GM21367 (cell line): Measurements from ENCODE around the gene TUBB4B.

Source experiments
- ATAC-seq: cut with Tn5 transposase; IDR thresholded peaks from one replicate; pipeline ENCODE4 v1.9.1; 2021; ENCODE audit not compliant: unreplicated experiment

Gene TUBB4B

DNA sequence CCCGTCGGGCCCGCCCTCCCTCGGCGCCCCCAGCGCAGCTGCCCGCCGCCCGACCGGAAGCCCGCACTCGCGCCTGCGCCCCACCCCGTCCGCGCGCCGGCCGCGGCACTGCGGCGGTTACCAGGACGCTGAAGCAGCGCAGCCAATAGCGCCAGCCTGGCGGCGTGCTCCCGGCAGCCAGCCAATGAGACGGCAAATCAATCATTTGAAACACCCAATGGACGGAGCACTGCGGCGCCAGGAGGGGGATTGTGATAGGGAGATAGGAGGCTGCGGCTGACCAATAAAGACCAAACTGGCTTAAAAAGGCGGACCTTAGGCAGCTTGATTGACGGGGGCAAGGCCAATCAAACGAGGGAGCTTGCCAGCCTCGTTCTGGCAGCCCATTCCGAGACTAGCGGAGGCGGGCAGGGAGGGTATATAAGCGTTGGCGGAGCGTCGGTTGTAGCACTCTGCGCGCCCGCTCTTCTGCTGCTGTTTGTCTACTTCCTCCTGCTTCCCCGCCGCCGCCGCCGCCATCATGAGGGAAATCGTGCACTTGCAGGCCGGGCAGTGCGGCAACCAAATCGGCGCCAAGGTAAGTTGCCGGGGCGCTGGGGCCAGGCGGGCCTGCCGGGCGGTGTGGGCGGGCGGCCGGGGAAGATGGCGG is at the start of gene TUBB4B:
Gene TUBB4B, plus strand, starts transcription at position 447 of the 649 bp plus-strand sequence. Its CDS starts 74 bp downstream, at position 521.
- peak; percentile 64 for ATAC-seq

DNA sequence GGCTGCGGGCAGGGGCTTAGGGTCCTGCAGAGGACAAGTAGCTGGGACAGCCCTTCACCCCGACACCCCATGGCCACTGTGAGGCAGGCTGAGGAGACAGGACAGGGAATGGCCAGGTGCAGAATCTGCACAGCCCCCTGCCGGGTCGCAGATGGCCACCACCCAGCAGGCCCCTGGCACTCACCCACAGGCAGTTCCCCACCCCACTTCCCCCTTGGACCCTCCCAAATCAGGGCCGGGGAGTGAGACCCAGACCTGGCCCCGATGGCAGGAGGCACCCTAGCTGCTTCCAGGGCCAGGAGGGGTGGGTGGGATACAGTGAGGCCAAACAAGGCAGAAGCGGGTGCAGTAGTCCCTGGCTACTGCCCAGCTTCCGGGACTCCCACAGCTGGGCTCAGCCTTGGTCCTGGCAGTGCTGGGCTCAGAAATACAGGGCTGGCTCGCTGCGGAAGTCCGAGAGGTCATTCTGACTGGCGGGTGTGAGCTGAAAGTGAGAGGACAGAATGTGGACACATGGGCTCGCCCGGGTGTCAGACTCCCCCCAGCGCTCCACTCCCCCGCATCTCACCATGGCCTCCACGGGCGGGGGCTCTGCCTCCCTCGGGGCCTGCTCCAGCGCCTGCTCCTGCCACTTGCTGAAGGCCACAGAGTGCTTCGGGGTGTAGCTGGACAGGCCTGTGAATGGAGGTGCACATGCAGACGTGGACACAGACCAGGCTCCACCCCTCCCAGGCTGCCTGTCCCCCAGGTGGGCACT is 49.2 kb upstream of the TUBB4B start:
- no peak for ATAC-seq

DNA sequence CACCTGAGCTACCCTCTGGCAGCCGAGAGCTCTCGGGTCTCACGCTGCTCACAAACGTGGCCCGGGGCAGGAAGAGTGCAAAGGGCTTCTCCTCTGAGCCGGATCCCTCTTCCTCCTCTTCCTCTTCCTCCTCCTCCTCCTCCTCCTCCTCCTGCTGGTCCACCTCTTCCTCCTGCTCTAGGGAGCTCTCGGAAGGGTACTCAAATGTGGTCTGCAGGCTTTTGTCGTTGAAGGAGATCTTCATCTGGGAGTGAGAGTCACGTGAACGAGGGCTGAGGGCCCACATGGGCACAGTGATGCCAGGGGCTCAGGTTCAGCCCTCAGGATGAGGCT is 48.7 kb upstream of the TUBB4B start:
- no peak for ATAC-seq

DNA sequence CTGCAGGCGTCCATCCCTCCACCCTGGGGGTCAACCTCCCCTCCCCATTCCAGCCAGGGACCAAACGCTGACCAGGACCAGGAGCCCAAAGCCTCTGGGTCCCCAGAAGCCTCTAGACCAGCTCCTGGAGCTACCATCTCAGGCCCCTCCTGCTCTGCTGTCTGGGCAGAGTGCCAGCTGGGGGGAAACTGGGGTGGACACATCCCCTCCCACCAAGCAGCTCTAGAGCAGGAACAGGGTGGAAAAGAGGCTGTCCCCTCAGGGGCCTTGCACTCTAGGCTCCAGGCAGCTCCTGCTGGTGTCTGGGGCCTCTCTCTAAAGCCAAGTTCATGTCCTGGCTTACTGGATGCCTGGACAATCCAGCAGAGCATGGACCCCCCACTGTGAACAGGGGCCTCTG is 48.2 kb upstream of the TUBB4B start:
- ATAC-seq, result no peak

DNA sequence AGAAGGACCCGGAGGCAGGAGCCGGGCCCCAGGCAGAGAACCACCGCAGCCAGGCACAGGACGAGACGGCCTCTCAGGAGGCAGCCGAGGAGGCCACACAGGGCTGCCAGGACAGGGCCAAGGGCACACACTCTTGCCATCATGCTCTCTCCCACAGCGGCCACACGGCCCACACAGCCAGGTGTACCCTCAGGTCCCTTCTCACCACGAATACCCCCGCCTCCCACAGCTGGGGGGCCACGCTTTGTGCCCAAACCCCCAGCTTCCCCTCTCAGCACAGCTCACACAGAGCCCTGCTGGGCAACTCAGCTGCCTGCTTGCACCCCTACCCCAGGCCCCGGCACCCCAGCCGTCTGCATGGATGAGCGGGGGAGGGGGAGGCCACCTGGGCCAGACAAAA is 47.3 kb upstream of the TUBB4B start:
- ATAC-seq, result no peak

DNA sequence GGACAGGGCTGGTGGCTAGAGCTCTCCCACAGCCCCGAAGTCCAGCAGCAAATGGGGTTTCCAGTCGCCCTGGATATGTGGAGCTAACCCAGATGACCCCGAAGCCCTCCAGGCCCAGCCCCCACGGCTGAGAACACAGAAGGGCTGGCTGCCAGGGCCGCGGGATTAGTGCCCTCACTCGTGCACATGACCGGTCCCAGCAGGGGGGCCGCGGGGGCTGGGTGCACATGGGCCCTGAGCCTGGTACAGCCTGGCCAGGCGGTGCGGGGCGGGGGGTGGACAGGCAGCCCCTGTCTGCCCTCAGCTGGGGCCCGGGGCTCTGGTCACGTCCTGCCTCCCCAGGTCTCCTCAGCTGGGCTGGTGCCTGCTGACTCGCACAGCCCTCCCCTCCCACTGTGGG is 46.7 kb upstream of the TUBB4B start:
- no peak for ATAC-seq

DNA sequence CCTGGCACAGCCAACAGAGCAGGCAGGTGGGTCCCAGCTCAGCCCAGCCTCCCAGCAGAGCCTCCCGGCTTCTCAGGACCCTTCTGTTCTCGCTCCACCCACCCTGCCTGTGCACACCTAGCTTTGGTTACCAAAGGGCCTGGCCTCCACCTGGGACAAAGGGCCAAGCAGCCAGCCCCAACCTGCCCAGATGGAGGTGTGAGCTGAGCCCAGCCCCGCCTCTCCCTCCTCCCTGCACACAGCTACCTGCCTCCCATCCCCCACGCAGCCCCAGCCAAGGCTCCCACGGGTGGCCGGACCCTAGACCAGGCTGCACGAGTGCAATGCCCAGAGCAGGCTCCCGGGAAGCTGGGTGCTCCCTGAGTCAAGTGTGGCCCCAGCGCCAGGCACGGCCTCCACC is 46.2 kb upstream of the TUBB4B start:
- no peak for ATAC-seq

DNA sequence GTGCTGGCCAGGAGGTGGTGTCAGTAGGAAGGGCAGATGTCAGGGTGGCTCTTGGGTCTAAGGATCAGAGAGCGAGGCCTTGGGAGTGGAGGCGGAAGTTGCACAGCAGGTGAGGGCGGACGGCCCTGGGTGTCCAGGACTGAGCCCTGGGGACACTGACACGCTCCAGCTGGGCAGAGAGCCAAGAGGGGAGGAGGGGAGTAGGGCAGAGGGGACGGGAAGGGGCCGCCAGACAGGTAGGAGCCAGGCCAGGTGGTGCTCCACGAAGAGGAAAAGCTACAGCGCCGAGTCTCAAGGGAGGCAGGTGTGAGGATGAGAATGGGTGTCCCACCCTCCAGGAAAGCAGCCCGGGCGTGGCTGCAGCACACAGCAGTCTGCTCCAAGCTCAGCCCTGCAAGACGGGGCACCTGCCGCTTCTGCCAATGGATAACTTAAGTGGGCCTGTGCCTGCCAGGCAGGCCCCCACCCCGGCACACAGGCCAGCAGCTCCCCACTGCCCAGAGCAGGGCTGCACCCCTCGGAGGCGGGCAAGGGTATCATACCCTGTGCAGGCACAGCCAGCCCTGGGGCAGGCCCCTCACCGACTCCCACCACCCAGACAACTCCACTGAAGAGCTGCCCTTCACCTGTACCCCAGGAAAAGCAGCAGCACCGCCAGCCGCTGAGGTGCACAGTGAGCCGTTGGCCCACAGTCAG is 45.4 kb upstream of the TUBB4B start:
- ATAC-seq, result no peak

DNA sequence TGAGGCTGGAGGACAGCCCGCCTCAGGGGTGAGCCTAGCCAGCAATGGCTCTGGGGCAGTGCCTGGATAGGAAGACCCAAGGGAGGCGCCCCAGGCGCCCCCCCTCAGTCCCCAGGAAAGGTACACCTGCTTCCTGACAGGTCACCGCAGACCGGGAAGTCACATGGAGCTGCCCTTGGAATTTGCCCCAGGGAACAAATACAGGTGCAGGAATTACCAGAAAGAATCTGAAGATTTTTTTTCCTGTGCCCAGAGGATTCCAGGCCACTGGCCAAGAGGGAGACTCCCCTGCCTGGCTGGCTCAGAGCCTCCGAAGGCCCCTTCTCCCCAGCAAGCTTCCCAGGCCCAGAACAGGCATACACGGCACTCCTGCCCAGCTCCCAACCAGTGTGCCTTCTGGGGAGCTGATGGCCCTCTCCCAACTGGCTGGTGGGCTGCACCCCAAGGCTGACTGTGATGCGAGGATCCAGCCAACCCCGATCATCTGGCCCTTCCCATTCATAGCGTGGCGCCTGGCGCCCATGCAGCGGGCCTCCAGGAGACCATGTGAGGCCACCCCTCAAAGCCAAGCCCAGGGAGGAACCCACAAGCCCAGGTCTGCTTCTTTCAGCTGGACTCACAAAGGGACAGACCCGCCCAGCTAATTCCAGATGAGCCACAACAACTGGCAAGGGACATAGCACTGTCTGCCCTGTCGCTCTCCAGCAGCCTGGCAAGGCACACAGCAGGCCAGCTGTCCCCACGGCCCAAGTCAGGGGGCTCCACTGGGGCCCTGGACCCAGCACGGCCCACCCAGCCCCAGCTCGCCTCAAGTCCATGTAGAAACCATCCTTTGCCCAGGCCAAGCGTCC is 42.8 kb upstream of the TUBB4B start:
- no peak for ATAC-seq

DNA sequence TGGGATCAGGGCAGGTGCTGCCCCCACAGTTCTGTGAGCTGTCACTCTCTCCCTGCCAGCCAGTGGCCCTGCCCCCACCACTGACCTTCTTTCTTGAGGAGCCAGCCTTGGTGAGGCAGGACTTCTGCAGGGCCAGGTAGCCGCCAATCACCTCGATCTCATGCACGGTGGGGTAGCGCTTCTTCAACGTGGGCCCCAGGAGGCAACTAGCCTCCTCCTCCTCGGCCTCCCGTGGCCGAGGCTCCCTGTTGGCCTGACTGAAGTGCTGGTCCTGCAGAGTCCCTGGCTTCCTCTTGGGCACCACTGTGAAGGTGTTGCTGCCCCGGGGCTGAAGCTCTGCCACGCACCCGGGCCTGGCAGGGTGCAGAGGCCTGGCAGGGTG is 42.2 kb upstream of the TUBB4B start:
- no peak for ATAC-seq

DNA sequence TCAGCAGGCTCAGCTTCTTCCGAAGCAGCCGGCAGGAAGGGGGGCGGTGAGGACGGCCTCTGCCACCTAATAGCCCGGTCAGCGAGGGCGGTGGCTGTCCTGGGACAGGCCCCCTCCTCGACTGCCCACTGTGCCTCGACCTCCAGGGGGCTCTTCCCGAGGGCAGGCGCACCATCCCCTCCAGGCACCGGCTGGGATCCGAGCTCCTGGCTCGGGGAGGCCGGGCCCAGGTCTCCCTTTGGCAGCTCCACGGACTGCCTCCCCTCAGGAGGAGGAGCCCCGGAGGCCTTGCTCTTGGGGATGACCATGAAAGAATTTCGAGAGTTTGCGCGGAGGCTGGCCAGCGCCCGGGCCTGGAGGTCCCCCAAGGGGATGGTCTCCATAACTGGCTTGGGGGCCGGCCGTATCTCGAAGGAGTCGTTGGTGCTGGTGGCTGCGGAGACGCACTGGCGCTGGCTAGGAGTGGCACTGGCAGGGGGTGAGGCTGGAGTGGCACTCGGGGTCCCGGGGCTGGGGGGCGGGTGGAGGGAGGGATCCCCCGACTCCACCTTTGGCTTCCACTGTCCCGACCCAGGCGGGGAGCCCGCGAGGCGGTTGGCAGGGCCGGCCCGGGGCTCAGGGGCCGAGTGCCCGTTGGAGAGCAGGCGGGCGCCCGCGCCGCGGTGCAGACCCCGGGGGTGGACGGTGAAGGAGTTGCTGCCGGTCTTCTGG is 41.5 kb upstream of the TUBB4B start:
- no peak for ATAC-seq

DNA sequence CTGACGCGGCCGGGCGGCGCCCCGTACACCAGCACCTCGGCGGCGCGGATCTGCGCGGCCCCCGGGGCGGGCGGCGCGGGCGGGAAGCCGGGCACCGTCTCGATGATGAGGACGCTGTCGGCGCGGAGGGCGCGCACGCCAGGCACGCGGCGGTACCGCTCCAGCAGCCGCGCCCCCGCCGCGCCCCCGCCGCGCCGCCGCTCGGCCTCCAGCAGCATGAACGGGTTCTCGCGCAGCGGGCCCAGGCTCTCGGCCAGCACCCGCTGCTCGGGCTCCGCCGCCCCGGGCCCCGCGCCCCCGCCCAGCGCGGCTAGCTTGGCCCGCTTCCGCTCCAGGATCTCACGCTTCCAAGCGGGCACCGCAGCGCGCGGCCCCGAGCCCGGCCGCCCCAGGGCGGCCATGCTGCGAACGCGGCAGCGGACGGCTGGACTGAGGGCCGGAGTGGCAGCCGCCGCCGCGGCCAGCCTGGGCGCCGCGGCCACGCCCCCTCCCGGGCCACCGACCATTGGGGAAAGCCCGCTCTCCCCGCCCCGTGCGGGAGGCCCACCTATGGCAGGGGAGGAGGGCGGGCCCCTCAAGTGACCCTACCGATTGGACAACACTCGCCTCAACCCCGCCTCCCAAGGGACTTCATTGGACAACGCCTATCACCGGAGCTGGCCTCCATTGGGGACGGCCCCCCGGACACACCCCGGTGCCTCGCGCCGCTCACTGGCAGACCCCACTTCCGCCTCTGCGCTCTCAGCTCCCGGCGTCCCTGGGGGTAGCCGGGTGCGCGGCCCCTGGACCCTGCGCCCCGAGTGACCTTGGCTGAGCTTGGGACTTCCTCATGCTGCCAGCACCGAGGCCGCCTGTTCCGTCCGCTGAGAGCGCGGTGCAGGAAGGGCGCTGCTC is 40.5 kb upstream of the TUBB4B start, which contains the start of gene TPRN:
Gene TPRN, minus strand, starts transcription at position 431 of the 894 bp plus-strand sequence. Its CDS starts 30 bp downstream, at position 401.
- peak; percentile 81 for ATAC-seq

DNA sequence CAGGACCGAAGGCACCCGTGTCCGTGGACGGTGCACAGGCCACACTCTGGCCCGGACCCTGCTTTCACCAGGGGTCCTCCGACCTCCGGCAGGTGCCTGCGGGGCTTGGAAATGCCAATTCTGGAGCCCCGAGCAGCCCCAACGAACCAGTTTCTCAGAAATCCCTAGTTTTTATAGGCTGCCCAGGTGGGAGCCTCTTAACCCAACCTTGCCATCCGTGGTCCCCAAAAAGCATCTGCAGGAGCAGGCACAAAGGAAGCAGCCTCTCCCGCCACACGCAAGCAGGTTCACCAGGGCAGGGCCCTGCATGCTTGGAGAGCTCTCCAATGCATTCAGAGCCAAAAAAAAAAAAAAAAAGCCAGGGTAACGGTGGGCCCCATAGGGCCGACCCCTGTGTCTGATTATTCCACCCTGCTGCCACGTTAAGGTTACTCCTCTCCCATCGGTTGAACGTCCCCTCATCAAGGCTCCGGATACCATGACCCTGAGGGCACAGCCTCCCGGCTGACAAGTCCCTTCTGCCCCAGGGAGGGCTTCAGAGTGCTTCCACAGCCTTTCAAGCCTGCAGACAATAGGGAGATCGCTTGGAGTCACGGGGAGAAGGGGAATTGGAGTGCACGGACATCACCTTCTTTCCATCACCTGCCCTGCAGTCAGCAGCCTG is 39.8 kb upstream of the TUBB4B start:
- no peak for ATAC-seq

DNA sequence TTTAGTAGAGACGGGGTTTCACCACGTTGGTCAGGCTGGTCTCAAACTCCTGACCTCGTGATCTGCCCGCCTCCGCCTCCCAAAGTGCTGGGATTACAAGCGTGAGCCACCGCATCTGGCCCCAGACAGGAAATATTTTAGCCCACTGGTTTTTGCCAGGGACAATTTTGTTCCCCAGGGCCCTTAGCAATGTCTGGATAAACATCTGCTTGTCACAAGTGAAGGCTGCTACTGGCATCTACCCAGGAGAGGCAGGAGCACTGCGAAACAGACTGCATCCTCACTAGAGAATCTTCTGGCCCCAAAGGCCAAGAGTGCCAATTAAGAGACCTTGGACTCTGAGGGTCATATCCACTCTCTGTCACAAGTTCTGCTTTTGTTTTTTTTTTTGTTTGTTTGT is 38.1 kb upstream of the TUBB4B start:
- ATAC-seq, result no peak

DNA sequence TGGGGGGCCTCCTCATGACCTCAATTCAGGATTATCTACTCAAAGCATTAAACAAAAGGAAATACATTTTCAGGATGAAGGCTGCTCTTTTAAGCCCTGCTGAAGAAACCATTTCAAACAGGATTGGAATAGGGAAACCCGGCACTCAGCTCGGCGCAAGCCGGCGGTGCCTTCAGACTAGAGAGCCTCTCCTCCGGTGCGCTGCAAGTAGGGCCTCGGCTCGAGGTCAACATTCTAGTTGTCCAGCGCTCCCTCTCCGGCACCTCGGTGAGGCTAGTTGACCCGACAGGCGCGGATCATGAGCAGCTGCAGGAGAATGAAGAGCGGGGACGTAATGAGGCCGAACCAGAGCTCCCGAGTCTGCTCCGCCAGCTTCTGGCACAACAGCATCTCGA is 36.4 kb upstream of the TUBB4B start:
- ATAC-seq, result no peak

DNA sequence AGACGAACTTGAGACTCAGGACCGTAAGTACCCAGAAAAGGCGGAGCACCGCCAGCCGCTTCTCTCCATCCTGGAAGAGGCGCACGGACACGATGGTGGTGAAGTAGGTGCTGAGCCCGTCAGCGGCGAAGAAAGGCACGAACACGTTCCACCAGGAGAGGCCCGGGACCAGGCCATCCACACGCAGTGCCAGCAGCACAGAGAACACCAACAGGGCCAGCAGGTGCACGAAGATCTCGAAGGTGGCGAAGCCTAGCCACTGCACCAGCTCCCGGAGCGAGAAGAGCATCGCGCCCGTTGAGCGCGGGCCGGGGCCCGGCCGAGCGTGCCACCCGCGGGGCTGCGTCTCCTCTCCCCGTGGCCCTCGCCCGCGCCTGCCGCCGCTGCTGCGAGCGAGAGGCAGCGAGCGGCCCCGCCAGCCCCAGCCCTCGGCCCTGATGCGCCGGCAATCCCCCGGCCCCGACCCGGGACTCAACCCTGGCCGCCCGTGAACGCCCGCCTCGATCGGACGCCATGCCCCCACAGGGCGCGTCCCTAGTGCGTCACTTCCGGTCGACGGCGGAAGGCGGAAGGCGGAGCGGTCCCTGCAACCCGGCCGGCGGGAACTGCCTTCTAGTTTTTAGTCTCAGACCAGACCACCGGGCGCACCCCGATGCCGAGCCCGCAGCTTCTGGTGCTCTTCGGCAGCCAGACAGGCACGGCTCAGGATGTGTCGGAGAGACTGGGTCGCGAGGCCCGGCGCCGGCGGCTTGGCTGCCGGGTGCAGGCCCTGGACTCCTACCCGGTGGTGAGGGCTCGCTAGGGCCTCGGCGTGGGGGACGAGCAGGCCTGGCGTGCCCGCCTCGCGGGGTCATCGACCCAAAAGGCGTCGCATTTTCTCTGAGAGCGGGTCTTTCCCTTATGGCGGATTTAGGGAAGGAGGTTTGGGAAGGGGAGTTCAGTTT is 35.7 kb upstream of the TUBB4B start, which contains the start of the genes NDOR1 and TMEM203:
Gene NDOR1, plus strand, starts transcription at position 575 of the 944 bp plus-strand sequence. Its CDS starts 78 bp downstream, at position 653.
Gene TMEM203, minus strand, starts transcription at position 523 of the 944 bp plus-strand sequence. Its CDS starts 234 bp downstream, at position 289.
- ATAC-seq, result no peak

DNA sequence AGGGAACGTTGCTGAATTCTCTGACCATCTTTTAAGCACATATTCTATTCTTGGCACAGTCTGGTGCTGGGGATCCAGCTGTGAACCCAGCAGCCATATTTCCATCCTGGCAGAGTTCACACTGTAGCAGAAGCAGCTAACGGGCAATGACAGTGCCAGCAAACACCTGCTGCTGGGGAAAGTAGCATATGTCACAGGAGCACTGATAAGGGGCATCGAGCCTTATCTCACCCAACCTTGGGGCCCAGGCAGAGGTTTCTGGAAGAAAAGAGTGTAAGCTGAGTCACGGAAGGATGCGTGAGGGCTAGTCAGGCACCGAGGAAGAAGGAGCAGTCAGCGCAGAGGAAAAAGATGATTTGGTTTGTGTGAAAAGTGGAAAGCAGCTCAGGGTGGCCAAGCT is 34.5 kb upstream of the TUBB4B start:
- ATAC-seq, result no peak

DNA sequence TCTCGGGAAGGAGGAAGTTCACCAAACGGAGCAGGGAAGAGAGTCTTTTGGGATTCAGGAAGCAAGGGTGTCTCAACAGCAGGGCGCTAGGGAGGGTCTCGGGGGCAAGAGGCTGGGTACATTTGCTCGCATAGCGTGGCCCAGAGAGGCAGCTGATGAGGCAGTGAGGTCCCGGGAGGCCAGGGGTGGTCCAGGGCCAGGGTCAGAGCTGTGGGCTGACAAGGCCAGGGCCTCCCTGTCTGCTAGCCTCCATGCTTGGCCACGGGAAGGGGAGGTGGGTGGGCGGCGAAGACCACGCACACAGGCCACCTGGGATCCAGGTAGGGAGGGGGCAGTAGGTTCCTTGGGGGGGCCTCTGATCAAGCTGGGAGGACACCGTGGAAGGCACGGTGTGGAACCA is 29.6 kb upstream of the TUBB4B start:
- ATAC-seq, result no peak
